ENCODE results near the gene XAGE3.
"Not testable (repeated sequence)": the region's sequence is repeated elsewhere in the genome, so short reads cannot be mapped to it uniquely, and the experiment has no call there.

Gene XAGE3, protein sequence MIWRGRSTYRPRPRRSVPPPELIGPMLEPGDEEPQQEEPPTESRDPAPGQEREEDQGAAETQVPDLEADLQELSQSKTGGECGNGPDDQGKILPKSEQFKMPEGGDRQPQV

DNA sequence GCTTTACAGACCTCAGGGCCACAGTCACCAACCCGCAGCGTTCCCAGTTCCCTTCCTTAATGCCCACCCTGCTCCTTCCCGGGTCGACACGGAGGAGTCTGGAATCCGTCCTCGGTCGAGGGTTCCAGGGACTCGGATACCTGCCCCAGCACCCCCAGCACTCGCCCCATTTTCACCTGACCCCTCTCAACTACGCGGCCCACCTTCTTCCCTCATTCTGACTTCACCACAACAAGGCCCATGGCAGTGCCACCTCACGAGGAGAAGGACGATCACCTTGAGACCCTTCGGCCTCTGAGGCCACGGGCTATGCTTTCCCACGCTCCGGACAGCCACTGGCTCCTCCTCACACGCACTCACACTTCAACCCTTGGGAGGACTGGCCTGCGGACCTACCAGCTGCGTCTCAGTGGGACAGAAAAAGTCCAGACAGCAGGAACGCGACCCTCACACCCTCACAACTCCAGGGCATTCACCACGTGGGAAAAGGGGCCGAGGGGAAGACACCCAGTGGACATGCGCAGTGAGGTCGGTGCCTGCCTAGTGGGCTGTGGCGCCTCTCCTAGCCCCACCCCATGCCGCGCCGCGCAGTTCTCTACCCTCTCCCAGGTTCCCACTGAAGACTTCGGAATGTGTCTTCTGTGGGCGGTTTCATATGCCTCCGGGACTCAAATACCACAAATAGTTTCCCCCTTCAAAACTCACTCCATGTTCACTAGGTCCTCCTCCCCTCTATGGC, at the start of gene XAGE3:
Gene XAGE3, minus strand, starts transcription at position 474 of the 739 bp plus-strand sequence. CDS start 950 bp downstream, outside the sequence.
- no peak for DNase-seq
- in situ Hi-C loops (cut with MboI; ENCODE audit: low pct_unique_long_range_greater_than_20kb, low sequenced_read_pairs) = no loop called here

DNA sequence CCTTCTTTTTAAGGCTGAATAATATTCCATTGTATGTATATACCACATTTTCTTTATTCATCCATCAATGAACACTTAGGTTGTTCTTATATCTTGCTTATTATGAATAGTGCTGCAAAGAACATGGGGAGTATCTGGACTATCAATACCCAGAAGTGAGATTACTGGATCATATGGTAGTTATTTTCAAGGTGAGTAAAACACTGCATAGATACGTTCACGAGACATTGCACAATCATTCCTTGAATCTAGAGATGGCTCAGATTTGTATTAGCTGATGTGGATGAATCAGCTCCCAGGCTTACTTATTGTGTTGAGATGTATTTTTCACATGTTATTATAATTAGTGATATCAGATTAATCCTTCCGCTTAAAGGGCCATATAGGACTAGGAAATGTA, 46.8 kb upstream of the XAGE3 start:
- DNase-seq; in situ Hi-C loops (cut with MboI; ENCODE audit: low pct_unique_long_range_greater_than_20kb, low sequenced_read_pairs): not testable (repeated sequence)

DNA sequence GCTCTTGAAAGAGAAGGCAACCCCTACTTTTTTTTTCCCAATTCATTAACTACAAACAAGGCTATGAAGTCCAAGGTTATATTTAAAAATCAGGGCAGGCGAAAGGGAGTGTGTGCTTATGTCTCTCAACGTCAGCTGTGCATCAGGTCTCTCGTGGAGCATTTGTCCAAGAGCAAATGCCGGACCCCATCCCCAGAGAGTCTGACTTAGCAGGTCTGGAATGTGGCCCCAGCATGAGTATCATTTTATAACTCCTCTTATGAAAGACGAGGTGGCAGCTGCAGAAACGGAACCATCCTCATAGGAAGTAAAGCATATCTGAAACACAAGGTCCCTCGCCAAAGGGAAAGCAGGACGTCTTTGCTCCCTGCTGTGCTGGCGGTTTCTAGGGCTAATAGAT, 45.8 kb upstream of the XAGE3 start:
- in situ Hi-C loops (cut with MboI; ENCODE audit: low pct_unique_long_range_greater_than_20kb, low sequenced_read_pairs); DNase-seq: not testable (repeated sequence)

DNA sequence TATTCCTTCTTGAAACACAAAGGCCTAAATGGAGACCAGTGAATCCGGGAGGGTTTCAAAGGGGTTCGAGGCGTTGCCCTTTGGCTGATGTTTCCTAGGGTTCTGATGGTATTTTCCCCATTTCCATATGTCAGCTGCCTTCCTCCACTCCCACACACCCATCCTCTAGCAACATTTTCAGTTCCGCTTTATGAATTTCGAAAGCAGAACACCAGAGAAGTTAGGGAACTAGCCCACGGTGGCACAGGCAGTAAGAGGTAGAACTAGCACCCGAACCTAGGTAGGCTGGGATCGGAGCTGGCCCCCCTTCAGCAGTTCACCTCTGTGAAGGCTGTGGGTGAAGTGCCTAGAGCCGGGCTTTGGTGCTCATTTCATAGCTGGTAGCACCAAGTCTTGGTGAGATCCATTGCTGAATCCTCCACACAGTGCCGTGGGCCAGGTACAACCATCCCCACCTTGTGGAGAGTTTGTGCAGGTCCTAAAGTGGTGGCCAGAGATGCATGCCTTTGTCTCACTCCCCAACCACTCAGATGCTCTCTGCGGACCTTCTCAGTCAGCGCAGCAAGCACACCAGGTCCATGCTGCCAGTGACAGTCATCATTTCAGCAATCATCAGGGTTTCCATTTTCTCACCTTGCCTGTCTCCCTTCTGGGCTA, 41.6 kb upstream of the XAGE3 start:
- in situ Hi-C loops (cut with MboI; ENCODE audit: low pct_unique_long_range_greater_than_20kb, low sequenced_read_pairs); DNase-seq: not testable (repeated sequence)

DNA sequence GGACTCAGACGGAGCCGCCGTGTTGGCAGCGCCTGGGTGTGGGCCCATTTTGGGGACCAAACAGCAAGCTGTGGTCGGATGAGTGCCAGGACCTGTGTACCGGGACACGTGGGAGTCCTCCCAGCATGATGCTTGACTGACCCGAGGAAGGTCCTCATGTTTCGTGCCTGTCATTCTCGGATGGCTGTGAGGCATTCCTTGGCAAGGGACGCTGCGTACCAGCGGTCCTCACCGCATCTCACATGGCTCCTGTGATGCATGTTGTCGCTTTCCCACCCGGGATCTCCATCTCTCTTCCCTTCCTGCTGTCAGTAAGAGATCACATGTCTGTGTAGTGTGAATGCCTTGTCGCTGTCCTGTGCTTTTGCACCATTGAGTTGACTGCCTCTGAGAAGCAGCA, 40.0 kb upstream of the XAGE3 start:
- DNase-seq; in situ Hi-C loops (cut with MboI; ENCODE audit: low pct_unique_long_range_greater_than_20kb, low sequenced_read_pairs): not testable (repeated sequence)

DNA sequence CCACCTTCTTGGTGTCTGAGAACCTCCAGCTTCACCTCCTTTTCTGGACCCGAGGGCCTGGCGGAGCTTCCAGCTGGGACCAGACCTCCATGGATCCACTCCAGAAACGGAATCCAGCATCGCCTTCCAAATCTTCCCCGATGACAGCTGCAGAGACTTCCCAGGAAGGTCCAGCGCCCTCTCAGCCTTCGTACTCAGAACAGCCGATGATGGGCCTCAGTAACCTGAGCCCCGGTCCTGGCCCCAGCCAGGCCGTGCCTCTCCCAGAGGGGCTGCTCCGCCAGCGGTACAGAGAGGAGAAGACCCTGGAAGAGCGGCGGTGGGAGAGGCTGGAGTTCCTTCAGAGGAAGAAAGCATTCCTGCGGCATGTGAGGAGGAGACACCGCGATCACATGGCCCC, 39.3 kb upstream of the XAGE3 start:
- DNase-seq; in situ Hi-C loops (cut with MboI; ENCODE audit: low pct_unique_long_range_greater_than_20kb, low sequenced_read_pairs): not testable (repeated sequence)

DNA sequence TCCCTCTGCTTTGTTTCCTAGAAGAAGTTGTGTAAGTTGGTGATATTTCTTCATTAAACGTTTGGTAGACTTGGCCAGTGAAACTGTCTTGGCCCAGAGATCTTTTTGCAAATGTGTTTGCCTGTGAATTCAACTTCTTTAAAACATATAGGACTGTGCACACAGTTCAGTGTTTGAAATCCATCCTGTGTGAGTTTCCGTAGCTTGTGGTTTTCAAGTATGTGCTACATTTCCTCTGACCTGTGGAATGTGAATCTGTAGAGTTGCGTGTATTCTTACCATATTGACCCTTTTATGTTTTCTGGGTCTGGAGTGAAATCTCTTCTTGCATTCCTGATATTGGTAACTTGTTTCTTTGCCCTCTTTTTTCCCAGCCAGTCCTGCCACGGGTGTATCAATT, 38.2 kb upstream of the XAGE3 start:
- DNase-seq; in situ Hi-C loops (cut with MboI; ENCODE audit: low pct_unique_long_range_greater_than_20kb, low sequenced_read_pairs): not testable (repeated sequence)

DNA sequence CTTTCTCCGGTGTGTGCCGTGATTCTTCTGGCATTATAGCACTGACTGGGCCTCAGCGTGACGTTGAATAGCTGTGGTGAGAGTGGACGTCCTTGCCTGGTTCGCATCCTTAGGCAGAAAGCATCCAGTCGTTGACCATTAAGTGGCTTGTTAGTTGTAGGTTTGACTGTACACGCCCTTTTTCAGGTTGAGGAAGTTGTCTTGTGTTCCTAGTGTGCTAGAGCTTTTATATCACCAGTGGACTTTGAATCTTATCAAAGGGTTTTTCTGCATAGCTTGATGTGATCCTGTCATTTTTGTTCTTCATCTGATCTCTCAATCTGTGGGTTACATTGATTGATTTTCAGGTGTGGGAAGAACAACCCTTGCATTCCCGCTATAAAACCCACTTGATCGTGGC, 37.6 kb upstream of the XAGE3 start:
- DNase-seq; in situ Hi-C loops (cut with MboI; ENCODE audit: low pct_unique_long_range_greater_than_20kb, low sequenced_read_pairs): not testable (repeated sequence)

DNA sequence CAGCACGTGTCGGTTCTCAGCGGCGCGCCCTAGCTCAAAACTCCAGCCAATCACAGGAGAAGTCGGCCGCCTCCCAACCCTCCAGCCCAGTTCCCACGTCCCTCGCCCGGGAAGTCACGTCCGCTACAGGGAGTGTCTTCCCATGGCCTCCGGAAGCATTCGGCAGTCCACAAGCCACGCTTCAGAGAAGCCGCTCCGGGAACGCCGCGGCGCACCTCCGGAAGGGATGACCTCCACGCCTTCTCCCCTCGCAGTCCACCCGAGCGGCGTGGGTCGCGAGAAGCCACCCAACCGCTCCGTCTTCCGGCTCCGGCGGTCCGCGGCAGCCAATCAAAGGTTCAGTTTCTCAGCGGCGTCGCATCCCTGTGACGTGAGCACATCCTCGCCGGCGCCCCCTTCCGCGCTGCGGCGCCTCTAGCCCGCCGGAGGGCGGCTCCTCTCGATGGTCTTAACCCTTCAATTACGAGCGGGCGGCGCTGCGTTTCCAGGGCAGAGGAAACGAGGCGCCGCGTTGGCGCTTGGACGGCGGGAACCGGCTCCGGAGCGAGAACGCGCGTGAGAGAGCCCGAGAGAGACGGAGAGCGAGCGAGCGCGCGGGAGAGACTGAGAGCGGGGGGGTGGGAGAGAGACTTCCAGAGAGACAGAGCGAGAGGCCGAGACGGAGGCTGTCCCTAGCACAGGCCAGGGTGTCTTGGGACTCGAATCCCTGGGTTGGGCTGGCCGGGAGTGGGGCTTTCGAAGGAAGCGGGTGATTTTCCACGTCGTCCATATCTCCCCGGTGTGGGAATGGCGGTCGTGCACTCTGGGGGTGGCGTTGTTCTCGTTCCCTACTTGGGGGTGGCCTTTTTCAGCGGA, 29.2 kb upstream of the XAGE3 start, which contains the start of gene FAM156B:
Gene FAM156B, plus strand, starts transcription at position 476 of the 855 bp plus-strand sequence. CDS start 9,896 bp downstream, outside the sequence.
- in situ Hi-C loops (cut with MboI; ENCODE audit: low pct_unique_long_range_greater_than_20kb, low sequenced_read_pairs); DNase-seq: not testable (repeated sequence)

DNA sequence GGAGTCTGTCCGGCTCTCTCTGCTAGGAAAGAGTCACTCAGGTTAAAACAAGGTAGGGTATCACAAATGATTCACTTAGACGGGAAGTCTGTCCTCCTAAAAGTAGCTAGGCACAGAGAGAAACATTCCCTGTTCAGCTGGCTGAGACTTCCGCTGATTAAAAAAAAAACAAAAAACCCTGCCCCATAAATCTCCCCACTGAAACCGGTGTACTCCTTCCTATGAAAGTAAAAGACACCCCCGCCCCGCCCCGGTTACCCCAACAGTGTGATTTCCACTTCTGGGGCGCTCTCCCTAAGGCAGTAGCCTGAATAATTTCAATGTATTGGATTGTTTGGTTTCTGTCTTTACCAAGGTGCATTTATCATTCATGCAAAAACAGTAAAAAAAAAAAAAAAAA, 28.6 kb upstream of the XAGE3 start:
- in situ Hi-C loops (cut with MboI; ENCODE audit: low pct_unique_long_range_greater_than_20kb, low sequenced_read_pairs); DNase-seq: not testable (repeated sequence)

DNA sequence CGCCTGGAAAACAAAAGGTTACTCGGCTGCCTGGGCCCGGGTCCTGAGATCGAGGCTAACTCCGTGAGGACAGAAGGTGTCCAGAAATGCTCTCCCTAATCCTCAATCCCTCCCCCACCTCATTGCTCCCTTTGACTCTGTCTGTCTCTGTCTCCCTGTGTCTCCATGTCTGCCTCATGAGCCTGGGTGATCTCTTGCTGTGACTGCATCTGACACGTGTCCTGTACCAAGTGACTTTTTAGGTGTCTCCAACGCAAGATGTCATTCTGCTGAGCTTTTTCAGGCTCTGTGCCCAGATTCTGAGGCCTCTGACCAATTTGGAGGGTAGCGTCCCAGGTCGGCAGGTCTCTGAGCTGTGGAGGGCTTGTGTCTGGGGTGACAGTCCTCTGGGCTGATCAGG, 20.2 kb upstream of the XAGE3 start:
- in situ Hi-C loops (cut with MboI; ENCODE audit: low pct_unique_long_range_greater_than_20kb, low sequenced_read_pairs); DNase-seq: not testable (repeated sequence)

DNA sequence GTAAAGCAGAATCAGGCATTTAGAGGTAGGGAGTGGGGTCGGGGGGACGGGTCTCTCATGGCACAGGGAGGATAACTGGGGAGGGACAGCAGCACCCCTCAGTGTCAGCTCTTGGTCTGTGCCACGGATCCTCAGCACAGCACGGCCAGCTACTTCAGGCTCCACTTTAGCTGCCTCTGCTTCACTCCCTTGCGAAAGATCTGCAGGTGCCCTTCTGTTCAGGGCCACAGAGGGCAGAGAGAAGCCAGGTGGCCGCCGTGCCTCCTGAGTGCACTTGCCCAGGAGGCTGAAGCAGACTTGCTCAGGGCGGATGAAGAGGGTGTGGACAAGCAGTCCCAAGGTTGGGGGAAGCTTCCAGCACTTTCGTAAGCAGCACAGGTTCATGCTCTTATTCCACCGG, 19.6 kb upstream of the XAGE3 start:
- in situ Hi-C loops (cut with MboI; ENCODE audit: low pct_unique_long_range_greater_than_20kb, low sequenced_read_pairs); DNase-seq: not testable (repeated sequence)

DNA sequence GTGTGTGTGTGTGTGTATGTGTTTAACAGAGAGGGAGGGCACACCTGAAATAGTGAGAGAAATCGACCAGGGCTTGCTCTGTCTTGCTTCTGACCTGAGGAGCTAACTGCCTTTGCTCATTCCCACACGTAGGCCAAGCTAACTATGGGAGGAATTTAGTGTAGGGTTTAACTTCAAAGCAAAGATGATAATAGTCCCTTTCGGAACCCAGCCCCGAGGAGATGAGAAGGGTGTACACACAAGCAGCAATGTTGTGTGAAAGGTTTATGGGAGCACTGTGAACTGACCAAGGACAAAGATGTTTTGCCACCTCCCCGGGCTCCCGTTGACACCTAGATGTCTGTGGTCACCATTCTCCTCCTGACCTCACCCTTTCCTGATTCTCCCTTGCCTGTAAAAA, 8.5 kb upstream of the XAGE3 start:
- in situ Hi-C loops (cut with MboI; ENCODE audit: low pct_unique_long_range_greater_than_20kb, low sequenced_read_pairs); DNase-seq: not testable (repeated sequence)

DNA sequence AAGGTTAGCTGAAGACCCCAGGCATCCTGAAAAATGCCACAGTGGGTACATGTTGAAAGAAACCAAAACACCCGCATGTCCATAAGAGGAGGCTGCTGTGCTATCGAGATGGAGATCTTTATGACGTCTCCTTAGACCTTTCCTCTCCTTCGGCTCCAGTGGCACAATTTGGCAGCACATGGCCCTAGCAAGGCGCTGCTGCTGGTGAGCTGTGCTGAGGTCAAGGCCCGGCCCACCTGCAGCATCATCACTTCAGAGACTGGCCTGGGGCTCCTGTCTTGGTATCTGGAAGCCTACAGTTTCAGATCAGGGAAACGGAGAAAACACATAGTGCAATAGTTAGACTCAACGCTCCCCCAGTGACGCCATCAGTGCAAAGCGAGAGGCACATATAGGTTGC, 7.6 kb upstream of the XAGE3 start:
- DNase-seq; in situ Hi-C loops (cut with MboI; ENCODE audit: low pct_unique_long_range_greater_than_20kb, low sequenced_read_pairs): not testable (repeated sequence)

DNA sequence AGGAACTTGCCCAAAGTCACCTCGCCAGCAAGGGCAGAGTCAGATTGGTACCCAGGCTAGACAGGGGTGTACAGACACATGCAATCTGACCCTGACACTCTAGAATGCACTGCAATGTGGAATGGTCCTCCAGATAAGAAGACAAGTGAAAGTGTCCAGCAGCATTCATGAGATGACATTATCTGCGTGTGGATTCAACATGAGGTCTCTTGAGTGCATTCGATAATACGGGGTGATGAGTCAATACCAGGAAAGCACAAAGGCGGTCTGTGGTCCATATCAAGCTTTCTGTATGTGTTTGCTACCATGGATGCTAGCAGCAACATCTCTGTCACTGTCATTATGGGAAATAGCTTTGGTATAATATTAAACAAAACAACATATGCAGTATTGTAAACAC, 6.8 kb upstream of the XAGE3 start:
- in situ Hi-C loops (cut with MboI; ENCODE audit: low pct_unique_long_range_greater_than_20kb, low sequenced_read_pairs) = no loop called here
- DNase-seq = no peak

DNA sequence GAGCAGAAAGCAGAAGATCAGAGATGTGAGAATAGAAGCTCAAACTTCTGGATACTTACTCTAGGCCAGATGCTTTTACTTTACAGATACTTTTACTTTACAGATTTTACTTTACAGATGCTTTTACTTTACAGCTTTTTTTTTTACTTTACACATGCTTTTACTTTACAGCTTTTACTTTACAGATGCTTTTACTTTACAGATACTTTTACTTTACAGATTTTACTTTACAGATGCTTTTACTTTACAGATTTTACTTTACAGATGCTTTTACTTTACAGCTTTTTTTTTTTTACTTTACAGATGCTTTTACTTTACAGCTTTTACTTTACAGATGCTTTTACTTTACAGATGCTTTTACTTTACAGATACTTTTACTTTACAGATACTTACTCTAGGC, 5.9 kb upstream of the XAGE3 start:
- DNase-seq; in situ Hi-C loops (cut with MboI; ENCODE audit: low pct_unique_long_range_greater_than_20kb, low sequenced_read_pairs): not testable (repeated sequence)

DNA sequence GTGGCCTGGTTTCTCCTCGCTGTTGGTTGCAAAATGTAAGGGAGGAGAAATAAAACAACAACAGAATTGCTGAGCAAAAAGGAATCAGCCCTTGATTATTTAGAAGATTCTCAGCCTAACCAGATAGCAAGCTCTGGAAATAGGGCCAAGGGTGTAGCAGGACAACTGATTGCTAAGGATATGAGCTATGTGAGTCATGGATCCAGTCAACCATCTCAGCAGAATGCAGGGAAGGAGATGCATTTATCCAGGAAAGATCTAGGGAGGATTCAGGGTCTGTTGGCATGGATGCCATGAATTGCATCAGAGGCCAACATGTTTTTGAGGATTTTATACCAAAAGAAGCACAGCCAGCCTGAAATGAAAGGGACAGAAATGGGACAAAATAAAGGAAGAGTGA, 2.2 kb upstream of the XAGE3 start:
- in situ Hi-C loops (cut with MboI; ENCODE audit: low pct_unique_long_range_greater_than_20kb, low sequenced_read_pairs) = no loop called here
- DNase-seq = no peak

DNA sequence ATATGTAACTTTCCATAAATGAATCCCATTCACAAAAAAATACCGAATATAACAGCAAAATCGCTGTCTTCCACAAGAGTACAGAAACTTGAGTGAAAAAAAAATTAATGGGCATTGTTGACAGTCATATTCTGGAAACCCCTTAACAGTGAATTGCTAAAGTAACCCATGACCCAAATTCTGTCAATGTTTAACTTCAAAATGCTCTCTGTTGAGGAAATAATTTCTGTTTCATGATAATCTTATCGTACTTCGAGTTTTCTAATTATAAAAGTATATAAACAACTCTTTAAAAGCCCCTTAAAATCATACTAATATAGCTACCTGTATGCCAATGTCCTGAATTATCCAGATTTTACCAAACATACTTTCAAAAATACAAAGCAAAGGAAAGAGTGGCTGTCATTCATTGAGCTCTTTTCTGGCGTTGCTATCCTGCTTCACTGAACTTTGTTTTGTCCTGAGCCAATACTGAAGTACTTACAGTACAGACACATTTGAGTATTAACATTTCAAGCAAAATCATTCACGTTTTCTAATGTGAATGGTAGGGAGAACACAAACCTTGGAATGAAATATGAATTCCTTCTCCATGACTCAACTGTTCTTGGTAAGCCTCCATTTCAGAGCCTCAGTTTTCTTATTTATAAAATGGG, 2.4 kb downstream of the XAGE3 start:
- in situ Hi-C loops (cut with MboI; ENCODE audit: low pct_unique_long_range_greater_than_20kb, low sequenced_read_pairs) = no loop called here

DNA sequence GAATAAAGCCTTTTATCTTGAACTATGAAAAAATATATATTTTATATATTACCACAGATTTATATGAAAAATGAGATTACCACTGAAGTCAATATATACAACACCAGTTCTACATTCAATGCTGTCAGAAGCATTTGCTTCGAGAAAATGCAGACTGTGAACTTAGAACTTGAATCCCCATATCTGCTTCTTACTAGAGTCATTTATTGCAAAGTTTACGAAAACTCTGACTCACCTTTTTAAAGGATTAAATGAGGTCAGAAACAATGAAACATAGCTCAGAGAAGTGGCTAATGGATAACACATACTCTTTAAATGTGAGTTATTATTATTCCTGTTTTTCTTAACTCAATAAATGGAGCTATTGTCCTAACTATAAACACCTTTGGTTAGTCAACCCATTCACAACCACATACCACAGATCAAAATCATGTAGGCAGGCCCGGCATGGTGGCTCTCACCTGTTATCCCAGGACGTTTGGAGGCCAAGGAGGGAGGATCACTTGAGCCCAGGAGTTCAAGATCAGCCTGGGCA, 10.8 kb downstream of the XAGE3 start:
- DNase-seq; in situ Hi-C loops (cut with MboI; ENCODE audit: low pct_unique_long_range_greater_than_20kb, low sequenced_read_pairs): not testable (repeated sequence)

More for the DNA sequence above, 2.4 kb downstream of the XAGE3 start:
- no peak for DNase-seq
